Activated B cell treated with CpG ODN at 0.5 μM for 24 hours (primary cell): ENCODE data around the gene GABBR2. TPM values are rescaled to one million over a fixed set of nuclear protein-coding genes. Genes with fewer than 3 reads are reported as not detected.
"Not testable (repeated sequence)": the region's sequence is repeated elsewhere in the genome, so short reads cannot be mapped to it uniquely, and the experiment has no call there.

Source experiments
- ATAC-seq: fragments of 200-7000 bp; cut with Tn5 transposase; one replicate; pipeline ENCODE4 v1.10.0; 2021; ENCODE audit warnings: low read depth, mild to moderate bottlenecking, moderate library complexity
- CTCF ChIA-PET: fragments of 350-600 bp; sonication (Branson Sonifier 250); formaldehyde crosslinking; loops from one replicate; lab custom pipeline; 2021; ENCODE audit warnings: antibody characterized with exemption; lab: Charles Lee
- POLR2A ChIA-PET: fragments of 350-600 bp; sonication (Branson Sonifier 250); formaldehyde crosslinking; loops from one replicate; lab custom pipeline; 2021; ENCODE audit warnings: antibody characterized with exemption; lab: Charles Lee
- DNase-seq: peaks from one replicate; pipeline ENCODE4 v3.0.0; 2022
- H3K27ac Mint-ChIP-seq: one replicate; pipeline ENCODE4 v1.8.0; 2020; ENCODE audit warnings: mixed read lengths
- H3K27me3 Mint-ChIP-seq: one replicate; pipeline ENCODE4 v1.8.0; 2021; ENCODE audit warnings: mixed read lengths
- H3K36me3 Mint-ChIP-seq: one replicate; pipeline ENCODE4 v1.8.0; 2021; ENCODE audit warnings: low read depth, mixed read lengths
- H3K4me1 Mint-ChIP-seq: one replicate; pipeline ENCODE4 v1.8.0; 2021; ENCODE audit warnings: mixed read lengths
- H3K4me3 Mint-ChIP-seq: one replicate; pipeline ENCODE4 v1.8.0; 2020; ENCODE audit warnings: mild to moderate bottlenecking, mixed read lengths
- H3K9me3 Mint-ChIP-seq: one replicate; pipeline ENCODE4 v1.8.0; 2020; ENCODE audit warnings: mixed read lengths
- CTCF ChIP-seq: fragments of 200-600 bp; IDR thresholded peaks from one replicate; pipeline ENCODE4 v1.8.0; 2022; ENCODE audit warnings: antibody characterized with exemption, mild to moderate bottlenecking
- intact Hi-C: fragments of 100-400 bp; cut with micrococcal nuclease; formaldehyde crosslinking; loops from one replicate; pipeline ENCODE4 v1.15.1; 2024
- total RNA-seq: library from RNA; stranded (reverse); gene quantifications from 2 replicates; pipeline ENCODE4 v1.2.3, GENCODE V29; 2022

GABBR2 gene
- total RNA-seq, 1 donor from 2014 or later = not detected

GRCh38 chr9:98516897-98517503 lies 191.7 kb downstream of the GABBR2 start:
- ATAC-seq (no peak), DNase-seq (no peak)
- Mint-ChIP-seq H3K27me3 (peaks cover 16% of the 10 kb centered on the region), H3K27ac (no peak overlapping the region), H3K4me3 (no peak overlapping the region), H3K9me3 (no peaks in the 10 kb centered on the region), H3K4me1 (no peaks in the 10 kb centered on the region), H3K36me3 (no peaks in the 10 kb centered on the region)
- intact Hi-C loops = no loop called here
- ChIA-PET POLR2A (no interaction called here), CTCF (no interaction called here)
- TF ChIP-seq CTCF = no peak

GRCh38 chr9:98516205-98516896 lies 192.4 kb downstream of the GABBR2 start:
- DNase-seq (no peak), ATAC-seq (no peak)
- peaks cover 16% of the 10 kb centered on the region for H3K27me3 Mint-ChIP-seq
- ChIA-PET CTCF (no interaction called here), POLR2A (no interaction called here)
- no peaks in the 10 kb centered on the region for H3K36me3 Mint-ChIP-seq
- no peaks in the 10 kb centered on the region for H3K4me1 Mint-ChIP-seq
- intact Hi-C loops = no loop called here
- no peaks in the 10 kb centered on the region for H3K9me3 Mint-ChIP-seq
- no peak overlapping the region for H3K27ac Mint-ChIP-seq
- H3K4me3 Mint-ChIP-seq = no peak overlapping the region
- TF ChIP-seq CTCF = no peak

- H3K4me1 Mint-ChIP-seq = no peaks in the 10 kb centered on the region
- no peak overlapping the region for H3K4me3 Mint-ChIP-seq
- intact Hi-C loops = no loop called here
- ATAC-seq (no peak), DNase-seq (no peak)
- H3K27me3 Mint-ChIP-seq = peaks cover 9% of the 10 kb centered on the region
- H3K9me3 Mint-ChIP-seq = no peaks in the 10 kb centered on the region
- no peaks in the 10 kb centered on the region for H3K36me3 Mint-ChIP-seq
- ChIA-PET POLR2A (no interaction called here), CTCF (no interaction called here)
- no peak overlapping the region for H3K27ac Mint-ChIP-seq
- no peak for TF ChIP-seq CTCF
These were observed 193.1 kb downstream of the GABBR2 start for GRCh38 chr9:98515506-98516204.

- Mint-ChIP-seq H3K9me3 (no peaks in the 10 kb centered on the region), H3K27me3 (peaks cover 4% of the 10 kb centered on the region), H3K36me3 (no peaks in the 10 kb centered on the region), H3K27ac (no peak overlapping the region), H3K4me1 (no peaks in the 10 kb centered on the region), H3K4me3 (no peak overlapping the region)
- no peak for TF ChIP-seq CTCF
- ChIA-PET CTCF (no interaction called here), POLR2A (no interaction called here)
- no peak for ATAC-seq
- intact Hi-C loops = no loop called here
- DNase-seq = no peak
These were observed 193.9 kb downstream of the GABBR2 start for GRCh38 chr9:98514841-98515240.

GRCh38 chr9:98508217-98508919 lies 200.4 kb downstream of the GABBR2 start:
- H3K4me3 Mint-ChIP-seq, POLR2A ChIA-PET, DNase-seq: not testable (repeated sequence)

More at GRCh38 chr9:98508217-98508919, 200.4 kb downstream of the GABBR2 start:
- intact Hi-C loops, H3K27ac Mint-ChIP-seq, H3K9me3 Mint-ChIP-seq, H3K4me1 Mint-ChIP-seq, ATAC-seq, H3K36me3 Mint-ChIP-seq, CTCF ChIA-PET: not testable (repeated sequence)
- peaks cover 11% of the 10 kb centered on the region for H3K27me3 Mint-ChIP-seq
